Left renal pelvis (tissue), 4 donors: ENCODE results near the gene GNG12. TPM values are rescaled to one million over a fixed set of nuclear protein-coding genes. Genes with fewer than 3 reads are reported as not detected.
"Not testable (repeated sequence)": the region's sequence is repeated elsewhere in the genome, so short reads cannot be mapped to it uniquely, and the experiment has no call there.

Experiments
- DNase-seq, 4 donors: peaks; one replicate each; pipeline ENCODE4 v3.0.0-alpha.2; 2013; ENCODE audit warnings: low read depth in 4 of 4, low spot score in 3 of 4
- polyA plus RNA-seq, 4 donors: library from polyadenylated mRNA; unstranded; fragments of 120-200 nt; gene quantifications; one replicate each; pipeline ENCODE4 v1.2.1, GENCODE V29; 2013; ENCODE audit not compliant: insufficient read length in 4 of 4

GNG12 gene
- polyA plus RNA-seq, 4 donors: 91.1 to 142 (median 121) TPM

DNA sequence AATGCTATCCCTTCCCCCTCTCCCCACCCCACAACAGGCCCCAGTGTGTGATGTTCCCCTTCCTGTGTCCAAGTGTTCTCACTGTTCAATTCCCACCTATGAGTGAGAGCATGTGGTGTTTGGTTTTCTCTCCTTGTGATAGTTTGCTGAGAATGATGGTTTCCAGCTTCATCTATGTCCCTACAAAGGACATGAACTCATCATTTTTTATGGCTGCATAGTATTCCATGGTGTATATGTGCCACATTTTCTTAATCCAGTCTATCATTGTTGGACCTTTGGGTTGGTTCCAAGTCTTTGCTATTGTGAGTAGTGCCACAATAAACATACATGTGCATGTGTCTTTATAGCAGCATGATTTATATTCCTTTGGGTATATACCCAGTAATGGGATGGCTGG lies 168.0 kb downstream of the GNG12 start:
- DNase-seq: not testable (repeated sequence)

DNA sequence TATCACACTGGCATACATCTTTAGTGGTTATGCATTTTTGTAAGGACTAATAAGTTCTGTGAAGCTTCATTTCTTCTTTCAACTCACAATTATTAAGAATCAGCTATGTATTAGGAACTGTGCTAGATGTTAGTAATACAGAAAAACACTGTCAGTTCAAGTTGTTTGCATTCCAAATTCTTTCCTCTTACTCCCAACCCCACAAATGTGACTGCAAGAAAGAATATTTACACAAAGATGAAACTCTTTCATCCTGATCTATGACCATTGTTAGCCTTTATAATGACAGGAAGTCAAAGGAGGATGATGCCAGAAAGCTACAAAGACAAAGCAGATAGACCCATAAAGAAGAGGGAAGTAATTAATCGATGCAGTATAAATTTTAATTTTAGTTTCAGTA lies 169.2 kb downstream of the GNG12 start:
- no peak for DNase-seq

DNA sequence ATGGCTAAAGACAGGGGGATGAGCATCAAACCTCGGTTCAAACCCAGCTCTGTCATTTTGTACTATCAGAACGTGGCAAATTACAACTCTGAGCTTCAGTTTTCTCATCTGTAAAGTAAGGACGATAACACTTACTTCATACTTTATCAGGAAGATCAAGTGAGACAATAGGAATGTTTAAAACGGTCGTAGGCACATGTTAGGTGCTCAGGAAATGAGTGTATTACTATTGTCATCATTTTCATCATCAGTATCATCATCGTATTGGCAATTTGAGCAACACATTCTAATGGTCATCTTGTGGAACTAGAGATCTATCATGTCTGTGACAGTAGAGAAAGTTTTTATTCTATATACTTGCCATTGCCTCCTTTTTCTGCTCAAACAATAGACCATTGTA lies 170.4 kb downstream of the GNG12 start:
- no peak for DNase-seq

- no peak for DNase-seq
Measured at GRCh38 chr1:67659229-67659628, 174.0 kb downstream of the GNG12 start.

- DNase-seq: not testable (repeated sequence)
Measured at GRCh38 chr1:67657152-67657551, 176.1 kb downstream of the GNG12 start.

GRCh38 chr1:67655581-67655980 lies 177.7 kb downstream of the GNG12 start:
- DNase-seq: no peak

GRCh38 chr1:67653304-67653703 lies 180.0 kb downstream of the GNG12 start:
- no peak for DNase-seq

GRCh38 chr1:67652800-67653199 lies 180.5 kb downstream of the GNG12 start:
- no peak for DNase-seq

Other genes with a start within 250 kb of the GNG12 start
- 100 to 1,000 TPM in 3 of 4 donors, 10 to 100 TPM in 1; 21.1 to 123 (median 116) TPM for gene GADD45A, start 148.3 kb downstream of the GNG12 start, polyA plus RNA-seq
- 1 to 10 TPM; 2.3 to 3.5 (median 2.9) TPM for gene DIRAS3, start 217.2 kb upstream of the GNG12 start, polyA plus RNA-seq